ENCODE data around the gene AP1M1. TPM values are rescaled to one million over a fixed set of nuclear protein-coding genes. Genes with fewer than 3 reads are reported as not detected.

AP1M1 gene
- total RNA-seq, 1 donor from 2014 or later, result 81.8 TPM

GRCh38 chr19:16272945-16273344 lies 75.2 kb downstream of the AP1M1 start:
- TF ChIP-seq, protein P1, sequence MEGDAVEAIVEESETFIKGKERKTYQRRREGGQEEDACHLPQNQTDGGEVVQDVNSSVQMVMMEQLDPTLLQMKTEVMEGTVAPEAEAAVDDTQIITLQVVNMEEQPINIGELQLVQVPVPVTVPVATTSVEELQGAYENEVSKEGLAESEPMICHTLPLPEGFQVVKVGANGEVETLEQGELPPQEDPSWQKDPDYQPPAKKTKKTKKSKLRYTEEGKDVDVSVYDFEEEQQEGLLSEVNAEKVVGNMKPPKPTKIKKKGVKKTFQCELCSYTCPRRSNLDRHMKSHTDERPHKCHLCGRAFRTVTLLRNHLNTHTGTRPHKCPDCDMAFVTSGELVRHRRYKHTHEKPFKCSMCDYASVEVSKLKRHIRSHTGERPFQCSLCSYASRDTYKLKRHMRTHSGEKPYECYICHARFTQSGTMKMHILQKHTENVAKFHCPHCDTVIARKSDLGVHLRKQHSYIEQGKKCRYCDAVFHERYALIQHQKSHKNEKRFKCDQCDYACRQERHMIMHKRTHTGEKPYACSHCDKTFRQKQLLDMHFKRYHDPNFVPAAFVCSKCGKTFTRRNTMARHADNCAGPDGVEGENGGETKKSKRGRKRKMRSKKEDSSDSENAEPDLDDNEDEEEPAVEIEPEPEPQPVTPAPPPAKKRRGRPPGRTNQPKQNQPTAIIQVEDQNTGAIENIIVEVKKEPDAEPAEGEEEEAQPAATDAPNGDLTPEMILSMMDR (IDR thresholded peaks at IDR 0.05), result no peak
- H3K4me1 Mint-ChIP-seq (ENCODE audit: low read depth), result peaks cover 10% of the 10 kb centered on the region
- DNase-seq (ENCODE audit: low spot score), result no peak
- H3K27me3 Mint-ChIP-seq (ENCODE audit: low read depth), result peaks cover 3% of the 10 kb centered on the region
- no peaks in the 10 kb centered on the region for H3K36me3 Mint-ChIP-seq (ENCODE audit: low read depth)
- H3K9me3 Mint-ChIP-seq (ENCODE audit: low read depth), result no peaks in the 10 kb centered on the region
- peak overlapping the region; percentile 91 for H3K27ac Mint-ChIP-seq (ENCODE audit: unreplicated experiment)
- peak overlapping the region; percentile 31 for H3K4me3 Mint-ChIP-seq (ENCODE audit: unreplicated experiment)

GRCh38 chr19:16274447-16274846 lies 76.7 kb downstream of the AP1M1 start:
- H3K9me3 Mint-ChIP-seq (ENCODE audit: low read depth), result no peaks in the 10 kb centered on the region
- H3K36me3 Mint-ChIP-seq (ENCODE audit: low read depth), result no peaks in the 10 kb centered on the region
- no peak overlapping the region for H3K27ac Mint-ChIP-seq (ENCODE audit: unreplicated experiment)
- TF ChIP-seq, protein P1 (IDR thresholded peaks at IDR 0.05), result no peak
- H3K4me1 Mint-ChIP-seq (ENCODE audit: low read depth), result peaks cover 17% of the 10 kb centered on the region
- no peak overlapping the region for H3K4me3 Mint-ChIP-seq (ENCODE audit: unreplicated experiment)
- DNase-seq (ENCODE audit: low spot score), result no peak
- H3K27me3 Mint-ChIP-seq (ENCODE audit: low read depth), result peaks cover 3% of the 10 kb centered on the region

GRCh38 chr19:16280306-16280705 lies 82.6 kb downstream of the AP1M1 start:
- Mint-ChIP-seq H3K27me3 (ENCODE audit: low read depth) (peaks cover 7% of the 10 kb centered on the region), H3K9me3 (ENCODE audit: low read depth) (no peaks in the 10 kb centered on the region), H3K36me3 (ENCODE audit: low read depth) (no peaks in the 10 kb centered on the region), H3K4me3 (ENCODE audit: unreplicated experiment) (no peak overlapping the region), H3K27ac (ENCODE audit: unreplicated experiment) (no peak overlapping the region), H3K4me1 (ENCODE audit: low read depth) (peaks cover 17% of the 10 kb centered on the region)
- DNase-seq (ENCODE audit: low spot score), result no peak
- TF ChIP-seq, protein P1 (IDR thresholded peaks at IDR 0.05), result no peak

DNA sequence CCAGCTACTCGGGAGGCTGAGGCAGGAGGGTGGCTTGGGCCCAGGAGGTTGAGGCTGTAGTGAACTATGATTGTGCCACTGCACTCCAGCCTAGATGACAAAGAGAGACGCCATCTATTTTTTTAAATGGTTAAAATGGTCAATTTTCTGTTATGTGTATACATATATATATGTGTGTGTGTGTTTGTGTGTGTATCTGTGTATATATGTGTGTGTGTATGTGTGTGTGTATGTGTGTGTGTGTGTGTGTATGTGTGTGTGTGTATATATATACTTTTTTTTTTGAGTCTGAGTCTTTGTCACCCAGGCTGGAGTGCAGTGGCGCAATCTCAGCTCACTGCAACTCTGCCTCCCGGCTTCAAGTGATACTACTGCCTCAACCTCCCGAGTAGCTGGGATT lies 84.0 kb downstream of the AP1M1 start:
- TF ChIP-seq, protein P1 (IDR thresholded peaks at IDR 0.05), result no peak

DNA sequence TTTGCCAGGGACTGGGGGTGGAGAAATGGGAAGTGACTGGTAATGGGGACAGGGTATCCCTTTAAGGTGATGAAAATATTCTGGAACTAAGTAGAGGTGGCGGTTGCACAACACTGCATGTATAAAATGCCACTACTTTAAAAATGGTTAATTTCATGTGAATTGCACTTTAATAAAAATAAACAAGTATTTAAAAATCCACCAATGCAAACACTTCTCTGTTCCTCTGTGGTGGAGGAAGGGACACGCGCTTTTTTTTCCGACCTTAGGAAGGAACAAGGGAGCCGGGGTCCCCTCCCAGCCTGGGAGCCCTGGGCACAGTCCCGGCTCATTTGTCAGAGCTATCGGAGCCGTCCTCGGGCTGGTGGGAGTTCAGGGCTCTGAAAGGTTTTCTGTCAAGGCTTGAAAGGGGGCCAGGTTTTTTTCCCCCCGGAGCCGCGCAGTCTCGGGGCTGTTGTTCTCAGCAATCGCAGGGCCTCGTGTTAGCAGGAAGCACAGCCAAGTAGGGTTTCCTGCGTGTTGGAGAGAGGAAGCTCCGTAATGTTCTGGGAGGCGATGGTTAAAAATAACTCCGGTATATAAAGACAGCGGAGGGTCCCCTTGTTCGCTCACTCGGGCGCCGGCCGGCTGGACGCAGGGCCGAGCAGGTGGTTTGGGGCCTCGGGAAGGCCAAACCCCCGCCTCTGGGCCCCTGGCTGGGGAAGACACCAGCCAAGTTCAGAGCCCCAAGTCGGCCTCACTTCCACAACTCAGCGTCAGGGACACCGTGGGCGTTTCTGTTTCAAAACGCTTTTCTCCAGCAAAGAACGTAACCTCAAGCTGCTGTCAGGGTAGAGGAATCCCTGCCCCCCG lies 85.7 kb downstream of the AP1M1 start:
- DNase-seq (ENCODE audit: low spot score), result no peak
- TF ChIP-seq, protein P1 (IDR thresholded peaks at IDR 0.05), result no peak
- H3K27ac Mint-ChIP-seq (ENCODE audit: unreplicated experiment), result peak overlapping the region; percentile 94
- H3K4me3 Mint-ChIP-seq (ENCODE audit: unreplicated experiment), result peak overlapping the region; percentile 41
- peaks cover 28% of the 10 kb centered on the region for H3K4me1 Mint-ChIP-seq (ENCODE audit: low read depth)
- no peaks in the 10 kb centered on the region for H3K36me3 Mint-ChIP-seq (ENCODE audit: low read depth)
- peaks cover 13% of the 10 kb centered on the region for H3K27me3 Mint-ChIP-seq (ENCODE audit: low read depth)
- no peaks in the 10 kb centered on the region for H3K9me3 Mint-ChIP-seq (ENCODE audit: low read depth)

More for the DNA sequence above, 84.0 kb downstream of the AP1M1 start:
- no peaks in the 10 kb centered on the region for H3K36me3 Mint-ChIP-seq (ENCODE audit: low read depth)
- DNase-seq (ENCODE audit: low spot score), result no peak
- H3K27me3 Mint-ChIP-seq (ENCODE audit: low read depth), result peaks cover 6% of the 10 kb centered on the region
- no peaks in the 10 kb centered on the region for H3K9me3 Mint-ChIP-seq (ENCODE audit: low read depth)
- H3K4me3 Mint-ChIP-seq (ENCODE audit: unreplicated experiment), result no peak overlapping the region
- H3K4me1 Mint-ChIP-seq (ENCODE audit: low read depth), result peaks cover 25% of the 10 kb centered on the region
- H3K27ac Mint-ChIP-seq (ENCODE audit: unreplicated experiment), result no peak overlapping the region

All from chondrocyte (in vitro differentiated cells).